COR-L47 (cell line): Measurements from ENCODE around the gene ESM1.
"Not testable (repeated sequence)": the region's sequence is repeated elsewhere in the genome, so short reads cannot be mapped to it uniquely, and the experiment has no call there.

Source experiments
- DNase-seq: peaks from one replicate; lab custom pipeline; 2025; lab: John Stamatoyannopoulos, UW

Gene ESM1

GRCh38 chr5:54985301-54986268 lies at the start of gene ESM1:
Gene ESM1 (minus strand): TSS chr5:54985593. CDS start chr5:54985517, 76 bp downstream.
- DNase-seq, result peak; percentile 49

GRCh38 chr5:55033568-55033967 lies 48.2 kb upstream of the ESM1 start:
- DNase-seq, result no peak

- no peak for DNase-seq
Observed at GRCh38 chr5:55031492-55031891, 46.1 kb upstream of the ESM1 start.

- no peak for DNase-seq
Observed at GRCh38 chr5:55030676-55031369, 45.4 kb upstream of the ESM1 start.

GRCh38 chr5:55030220-55030619 lies 44.8 kb upstream of the ESM1 start:
- peak; percentile 71 for DNase-seq

GRCh38 chr5:55027595-55027994 lies 42.2 kb upstream of the ESM1 start:
- no peak for DNase-seq

GRCh38 chr5:55022450-55022849 lies 37.1 kb upstream of the ESM1 start:
- no peak for DNase-seq

- DNase-seq, result no peak
Observed at GRCh38 chr5:55021821-55022220, 36.4 kb upstream of the ESM1 start.

GRCh38 chr5:55021410-55021809 lies 36.0 kb upstream of the ESM1 start:
- no peak for DNase-seq

- DNase-seq, result not testable (repeated sequence)
Observed at GRCh38 chr5:55010149-55010548, 24.8 kb upstream of the ESM1 start.

GRCh38 chr5:55004729-55005128 lies 19.3 kb upstream of the ESM1 start:
- no peak for DNase-seq

- DNase-seq, result no peak
Observed at GRCh38 chr5:55003432-55004065, 18.2 kb upstream of the ESM1 start.

GRCh38 chr5:55002166-55002565 lies 16.8 kb upstream of the ESM1 start:
- DNase-seq, result not testable (repeated sequence)

- DNase-seq, result no peak
Observed at GRCh38 chr5:54997081-54997480, 11.7 kb upstream of the ESM1 start.

- DNase-seq, result no peak
Observed at GRCh38 chr5:54996466-54996865, 11.1 kb upstream of the ESM1 start.

GRCh38 chr5:54995168-54995567 lies 9.8 kb upstream of the ESM1 start:
- no peak for DNase-seq

- DNase-seq, result no peak
Observed at GRCh38 chr5:54994628-54995027, 9.2 kb upstream of the ESM1 start.

- no peak for DNase-seq
Observed at GRCh38 chr5:54993318-54993717, 7.9 kb upstream of the ESM1 start.

- DNase-seq, result no peak
Observed at GRCh38 chr5:54991416-54991815, 6.0 kb upstream of the ESM1 start.

- DNase-seq, result no peak
Observed at GRCh38 chr5:54990841-54991258, 5.5 kb upstream of the ESM1 start.

GRCh38 chr5:54988817-54989216 lies 3.4 kb upstream of the ESM1 start:
- DNase-seq, result no peak

GRCh38 chr5:54988218-54988617 lies 2.8 kb upstream of the ESM1 start:
- no peak for DNase-seq

- DNase-seq, result no peak
Observed at GRCh38 chr5:54986269-54986654, 869 bp upstream of the ESM1 start.
